C4-2B (cell line): ENCODE measurements around the gene SEMA3D.

ENCODE experiments used
- H3K27ac ChIP-seq: fragments of 450-650 bp; 2 replicates; pipeline ENCODE4 v1.5.1; 2017
- CTCF ChIP-seq: fragments of 450-650 bp; conservative IDR thresholded peaks from 2 replicates; pipeline ENCODE4 v1.5.1; 2017; ENCODE audit warnings: mild to moderate bottlenecking
- ZFX ChIP-seq: fragments of 450-650 bp; IDR thresholded peaks from 2 replicates; pipeline ENCODE4 v1.6.1; 2017

SEMA3D gene

DNA sequence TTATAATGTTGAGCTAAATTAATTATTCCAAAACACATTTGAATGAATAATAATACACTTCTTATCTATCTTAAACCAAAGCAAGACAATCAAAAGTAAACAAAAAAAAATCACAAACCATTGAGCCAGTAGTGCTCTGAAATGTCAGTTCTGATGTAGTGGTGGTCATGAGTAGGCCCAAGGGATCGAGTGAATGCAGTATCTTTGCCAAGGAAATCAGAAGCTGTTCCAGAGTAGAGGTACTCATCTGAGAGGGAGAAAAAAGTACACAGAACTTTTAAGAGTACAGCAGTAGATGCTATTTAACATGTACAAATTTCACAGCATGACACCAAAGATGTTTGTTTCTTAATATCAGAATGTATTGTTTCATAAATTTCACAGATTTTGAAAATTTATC lies 121.5 kb downstream of the SEMA3D start:
- no peak overlapping the region for H3K27ac ChIP-seq
- no peak for TF ChIP-seq ZFX
- TF ChIP-seq CTCF: no peak

- no peak overlapping the region for H3K27ac ChIP-seq
- TF ChIP-seq ZFX (no peak), CTCF (no peak)
Measured at GRCh38 chr7:85062651-85063050, 124.2 kb downstream of the SEMA3D start.

GRCh38 chr7:85061456-85061855 lies 125.4 kb downstream of the SEMA3D start:
- no peak overlapping the region for H3K27ac ChIP-seq
- TF ChIP-seq CTCF (no peak), ZFX (no peak)

DNA sequence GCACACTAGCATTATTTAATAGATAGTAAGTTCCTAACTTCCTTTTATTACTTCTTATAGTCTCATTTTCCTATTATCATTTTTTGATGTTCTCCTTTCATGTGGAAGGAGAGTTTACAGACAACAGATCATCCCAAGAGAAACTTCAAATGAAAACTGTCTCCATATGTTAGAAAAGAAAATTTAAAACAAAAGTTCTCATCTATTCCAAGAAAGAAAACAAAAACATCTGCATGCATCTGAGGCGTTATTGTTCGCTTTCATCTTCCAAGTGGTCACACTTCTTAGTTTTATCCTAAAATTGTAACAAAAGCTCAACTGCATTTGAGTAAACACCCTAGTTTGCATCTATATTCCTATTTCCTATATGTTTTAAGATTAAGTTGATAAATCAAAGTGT lies 126.2 kb downstream of the SEMA3D start:
- H3K27ac ChIP-seq: no peak overlapping the region
- no peak for TF ChIP-seq ZFX
- no peak for TF ChIP-seq CTCF

GRCh38 chr7:85055906-85056305 lies 130.9 kb downstream of the SEMA3D start:
- no peak for TF ChIP-seq ZFX
- no peak for TF ChIP-seq CTCF
- no peak overlapping the region for H3K27ac ChIP-seq

GRCh38 chr7:85055196-85055595 lies 131.7 kb downstream of the SEMA3D start:
- no peak for TF ChIP-seq CTCF
- no peak for TF ChIP-seq ZFX
- H3K27ac ChIP-seq: no peak overlapping the region

DNA sequence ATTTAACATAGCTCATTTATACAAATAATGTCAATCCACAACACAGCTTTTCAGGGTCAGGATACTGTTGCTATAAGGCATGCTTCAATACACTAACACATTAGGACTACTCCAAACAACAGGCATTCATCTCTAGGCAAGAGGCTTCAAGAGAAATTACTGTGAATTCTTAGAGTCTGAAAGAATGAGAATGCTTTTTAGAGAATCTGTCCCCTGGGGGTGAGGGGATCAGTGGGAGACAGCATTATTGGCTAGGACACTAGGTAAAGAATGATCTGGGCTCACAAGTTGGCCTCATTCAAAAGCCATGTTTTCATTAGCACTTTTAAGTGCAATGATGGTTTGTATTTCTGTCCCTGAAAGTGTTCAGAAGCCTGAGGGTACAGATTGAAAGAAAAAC lies 132.6 kb downstream of the SEMA3D start:
- H3K27ac ChIP-seq: no peak overlapping the region
- TF ChIP-seq ZFX: no peak
- TF ChIP-seq CTCF: no peak

DNA sequence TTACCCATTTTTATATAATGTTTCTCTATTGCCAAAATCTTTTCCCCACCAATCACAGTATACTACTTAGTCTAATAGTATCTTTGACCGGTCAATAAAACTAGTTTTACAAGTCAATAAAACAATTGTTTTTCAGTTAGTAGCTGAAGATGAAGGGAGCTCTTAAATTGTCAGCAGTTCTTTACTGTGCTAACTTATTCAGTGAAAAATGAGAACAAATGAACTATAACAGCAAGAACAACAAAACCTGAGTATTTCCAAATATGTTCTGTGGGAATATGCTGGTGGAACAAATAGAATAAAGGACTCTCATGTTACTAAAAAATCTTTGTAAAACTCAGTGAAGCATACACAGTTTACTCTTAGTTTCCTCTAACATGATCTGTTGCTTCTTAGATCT lies 134.0 kb downstream of the SEMA3D start:
- TF ChIP-seq ZFX: no peak
- TF ChIP-seq CTCF: no peak
- no peak overlapping the region for H3K27ac ChIP-seq
